NCI-H446 treated with DMSO at 0.1 percent for 48 hours (cell line): Measurements from ENCODE around the gene SLC3A2.
"Not testable (repeated sequence)": the region's sequence is repeated elsewhere in the genome, so short reads cannot be mapped to it uniquely, and the experiment has no call there.

Experiments
- DNase-seq: peaks from one replicate; lab custom pipeline; 2025; lab: John Stamatoyannopoulos, UW

The SLC3A2 gene

DNA sequence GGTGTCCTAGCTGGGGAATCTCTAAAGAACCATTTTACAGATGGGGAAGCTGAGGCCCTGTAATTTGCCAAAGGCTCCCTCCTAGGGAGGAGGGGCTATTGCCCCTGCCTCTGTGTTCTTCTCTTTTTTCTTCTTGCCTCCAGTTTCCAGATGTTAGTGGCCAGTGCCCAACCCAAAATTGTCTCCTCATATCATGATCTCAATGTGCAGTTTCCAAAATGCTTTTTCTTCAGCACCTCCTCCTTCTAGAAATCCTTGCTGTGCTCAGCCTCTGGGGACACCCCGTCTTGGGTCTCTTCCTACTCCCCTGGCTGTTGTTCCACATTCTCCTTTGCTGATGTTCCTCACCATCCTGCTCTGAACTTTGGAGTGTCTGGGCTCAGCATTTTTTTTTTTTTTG, 50.0 kb downstream of the SLC3A2 start:
- no peak for DNase-seq

DNA sequence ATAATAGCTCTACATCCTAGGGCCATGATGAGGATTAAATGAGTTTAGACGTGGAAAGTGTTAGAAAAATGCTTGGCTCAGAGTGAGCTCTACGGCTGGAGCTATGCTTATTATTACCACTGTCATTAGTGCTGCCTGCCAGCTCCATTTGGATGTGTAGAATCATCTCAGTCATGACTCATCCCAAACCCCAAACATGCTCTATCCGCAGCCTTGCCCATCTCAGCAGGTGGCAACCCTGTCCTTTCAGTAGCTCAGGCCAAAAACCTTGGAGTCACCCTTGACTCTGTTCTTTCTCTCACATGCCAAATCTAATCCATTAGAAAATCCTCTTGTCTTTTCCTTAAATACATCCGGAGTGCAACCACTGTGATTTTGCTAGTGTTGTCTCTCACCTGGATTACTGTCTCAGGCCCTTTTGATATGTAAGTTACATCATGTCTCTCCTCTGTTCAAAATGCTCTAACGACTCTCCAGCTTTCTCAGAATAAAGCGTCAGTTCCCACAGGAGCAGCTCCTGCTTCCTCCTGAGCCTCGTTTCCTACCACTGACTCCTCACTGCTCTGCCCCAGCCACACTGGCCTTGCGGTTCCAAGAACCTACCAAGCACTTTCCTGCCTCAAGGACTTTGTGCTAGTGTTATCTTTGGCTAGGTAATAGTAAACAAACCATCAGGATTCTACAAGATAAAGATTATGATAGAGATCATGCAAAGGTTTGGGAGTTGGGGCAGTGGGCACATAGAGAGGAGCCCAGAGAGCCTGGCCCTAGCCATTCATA, 51.0 kb downstream of the SLC3A2 start:
- peak; percentile 35 for DNase-seq

DNA sequence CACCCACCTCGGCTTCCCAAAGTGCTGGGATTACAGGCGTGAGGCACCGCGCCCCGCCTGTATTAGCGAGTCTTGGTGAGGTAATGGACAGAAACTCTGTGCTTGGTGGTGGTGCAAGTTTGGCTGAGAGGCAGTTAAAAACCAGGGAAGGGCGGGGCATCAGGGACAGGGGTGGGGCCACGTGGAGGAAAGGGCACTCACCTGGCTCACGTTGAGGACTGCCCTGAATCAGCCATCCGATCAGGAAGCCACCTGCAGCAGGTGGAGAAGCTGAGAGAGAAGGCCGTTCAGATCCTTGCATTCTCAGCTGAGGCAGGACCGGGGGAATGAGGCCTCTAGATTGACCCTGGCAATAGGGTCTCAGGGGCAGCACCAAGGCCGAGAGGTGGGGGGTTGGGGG, 52.6 kb downstream of the SLC3A2 start:
- DNase-seq: no peak

DNA sequence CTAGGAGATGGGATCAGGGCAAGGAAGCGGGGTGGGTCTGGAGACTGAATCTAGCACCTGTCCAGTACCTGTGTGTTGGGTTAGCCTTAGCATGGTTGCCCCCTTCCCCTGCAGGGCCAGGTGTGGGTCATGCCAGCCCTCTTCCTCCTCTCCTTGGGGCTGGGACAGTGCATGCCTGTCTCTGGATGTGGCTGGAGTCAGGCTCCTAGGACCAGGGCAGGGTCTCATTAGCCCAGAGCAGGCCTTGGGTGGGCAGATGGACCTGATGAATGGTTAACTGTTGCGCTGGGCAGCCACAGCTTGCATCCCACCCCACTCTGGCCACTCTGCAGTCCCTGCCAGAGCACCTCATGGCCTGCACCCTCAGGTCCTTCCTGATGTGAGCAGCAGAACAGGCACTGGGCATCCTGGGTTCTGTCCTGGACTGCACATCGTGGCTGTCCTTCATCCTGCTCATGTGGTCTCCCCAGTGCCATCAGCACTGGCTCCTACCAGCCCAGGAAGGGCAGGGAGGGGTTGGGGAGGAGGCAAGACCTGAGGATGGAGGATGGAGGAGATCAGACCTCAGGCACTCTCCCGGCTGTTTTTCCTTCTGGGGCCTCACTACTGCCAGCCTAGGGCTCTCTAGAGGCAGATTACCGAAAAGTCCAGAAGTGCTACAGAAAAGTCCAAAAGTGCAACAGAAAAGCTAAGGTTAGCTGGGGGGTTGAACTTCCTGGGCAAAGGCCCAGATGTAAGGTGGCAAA, 53.2 kb downstream of the SLC3A2 start:
- DNase-seq: no peak

DNA sequence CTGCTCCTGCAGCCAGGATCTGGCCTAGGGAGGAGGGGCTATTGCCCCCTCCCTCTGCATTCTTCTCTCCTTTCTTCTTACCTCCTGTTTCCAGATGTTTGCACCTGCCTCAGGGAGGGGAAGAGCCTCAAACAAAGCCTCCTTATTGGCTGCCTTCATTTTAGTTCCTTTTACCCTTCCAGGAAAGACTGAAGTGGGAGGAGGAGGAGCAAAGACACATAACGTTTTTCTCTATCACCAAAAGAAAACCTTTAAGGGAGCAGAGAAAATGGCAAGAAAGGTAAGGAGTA, 53.7 kb downstream of the SLC3A2 start:
- DNase-seq: no peak

DNA sequence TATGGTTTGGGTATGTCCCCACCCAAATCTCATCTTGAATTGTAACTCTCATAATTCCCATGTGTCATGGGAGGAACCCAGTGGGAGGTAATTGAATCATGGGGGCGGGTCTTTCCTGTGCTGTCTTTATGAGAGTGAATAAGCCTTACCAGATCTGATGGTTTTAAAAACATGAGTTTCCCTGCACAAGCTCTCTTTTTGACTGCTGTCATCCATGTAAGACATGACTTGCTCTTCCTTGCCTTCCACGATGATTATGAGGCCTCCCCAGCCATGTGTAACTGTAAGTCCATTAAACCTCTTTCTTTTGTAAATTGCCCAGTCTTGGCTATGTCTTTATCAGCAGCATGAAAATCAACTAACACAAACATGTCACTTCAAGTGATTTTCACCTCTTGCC, 56.8 kb downstream of the SLC3A2 start:
- not testable (repeated sequence) for DNase-seq
